NCI-H2196 (cell line): ENCODE results near the gene PCDH15.
"Not testable (repeated sequence)": the region's sequence is repeated elsewhere in the genome, so short reads cannot be mapped to it uniquely, and the experiment has no call there.

Source experiments
- DNase-seq: peaks from one replicate; lab custom pipeline; 2025; ENCODE audit not compliant: unreplicated experiment; lab: John Stamatoyannopoulos, UW

Gene PCDH15

GRCh38 chr10:54576541-54576940 is 224.5 kb downstream of the PCDH15 start:
- no peak for DNase-seq

GRCh38 chr10:54559498-54559897 is 241.5 kb downstream of the PCDH15 start:
- no peak for DNase-seq

- DNase-seq: no peak
Measured at GRCh38 chr10:54554028-54554427, 247.0 kb downstream of the PCDH15 start.

- DNase-seq: no peak
Measured at GRCh38 chr10:54550016-54550415, 251.0 kb downstream of the PCDH15 start.

GRCh38 chr10:54531296-54531695 is 269.7 kb downstream of the PCDH15 start:
- no peak for DNase-seq

- DNase-seq: no peak
Measured at GRCh38 chr10:54530299-54530698, 270.7 kb downstream of the PCDH15 start.

GRCh38 chr10:54525816-54526215 is 275.2 kb downstream of the PCDH15 start:
- no peak for DNase-seq

- not testable (repeated sequence) for DNase-seq
Measured at GRCh38 chr10:54515244-54515643, 285.8 kb downstream of the PCDH15 start.

GRCh38 chr10:54503863-54504262 is 297.2 kb downstream of the PCDH15 start:
- no peak for DNase-seq

GRCh38 chr10:54501929-54502328 is 299.1 kb downstream of the PCDH15 start:
- no peak for DNase-seq

GRCh38 chr10:54496852-54497251 is 304.2 kb downstream of the PCDH15 start:
- no peak for DNase-seq

- no peak for DNase-seq
Measured at GRCh38 chr10:54487743-54488142, 313.3 kb downstream of the PCDH15 start.

GRCh38 chr10:54485971-54486370 is 315.1 kb downstream of the PCDH15 start:
- DNase-seq: no peak

GRCh38 chr10:54484186-54484585 is 316.8 kb downstream of the PCDH15 start:
- no peak for DNase-seq

GRCh38 chr10:54478601-54479000 is 322.4 kb downstream of the PCDH15 start:
- DNase-seq: no peak

- DNase-seq: no peak
Measured at GRCh38 chr10:54477738-54478137, 323.3 kb downstream of the PCDH15 start.

- DNase-seq: no peak
Measured at GRCh38 chr10:54470324-54470631, 330.8 kb downstream of the PCDH15 start.

GRCh38 chr10:54469587-54470323 is 331.3 kb downstream of the PCDH15 start:
- DNase-seq: no peak

- no peak for DNase-seq
Measured at GRCh38 chr10:54454271-54454670, 346.8 kb downstream of the PCDH15 start.

- DNase-seq: no peak
Measured at GRCh38 chr10:54449056-54449455, 352.0 kb downstream of the PCDH15 start.

GRCh38 chr10:54444170-54444569 is 356.9 kb downstream of the PCDH15 start:
- no peak for DNase-seq

GRCh38 chr10:54441275-54441674 is 359.8 kb downstream of the PCDH15 start:
- no peak for DNase-seq

- DNase-seq: no peak
Measured at GRCh38 chr10:54434782-54435181, 366.2 kb downstream of the PCDH15 start.
